HUES64 (cell line): ENCODE data around the gene SPNS1.
"Not testable (repeated sequence)": the region's sequence is repeated elsewhere in the genome, so short reads cannot be mapped to it uniquely, and the experiment has no call there.

Experiments used
- H3K27ac ChIP-seq: 2 replicates; pipeline ENCODE4 v1.7.0; 2013; ENCODE audit warnings: low read depth, low read length, inconsistent platforms
- H3K27me3 ChIP-seq: 2 replicates; pipeline ENCODE4 v1.6.1; 2013; ENCODE audit warnings: mild to moderate bottlenecking, low read length; ENCODE audit not compliant: insufficient read depth
- H3K36me3 ChIP-seq: 2 replicates; pipeline ENCODE4 v1.6.1; 2013; ENCODE audit warnings: mild to moderate bottlenecking, low read length; ENCODE audit not compliant: insufficient read depth
- H3K4me1 ChIP-seq: 2 replicates; pipeline ENCODE4 v1.6.1; 2013; ENCODE audit warnings: mild to moderate bottlenecking, low read length, moderate library complexity; ENCODE audit not compliant: insufficient read depth
- H3K4me3 ChIP-seq: 2 replicates; pipeline ENCODE4 v1.5.1; 2013; ENCODE audit warnings: mild to moderate bottlenecking, low read length, moderate library complexity
- H3K9ac ChIP-seq: 2 replicates; pipeline ENCODE4 v1.6.1; 2013; ENCODE audit warnings: mild to moderate bottlenecking, low read depth, low read length
- H3K9me3 ChIP-seq: 2 replicates; pipeline ENCODE4 v1.6.1; 2013; ENCODE audit warnings: low read depth, low read length; ENCODE audit not compliant: insufficient read depth
- WGBS: fragments of 150-250, 120-280 bp; methylation state at CpG from one replicate; pipeline ENCODE4 v1.1.7; 2013; ENCODE audit warnings: missing lambda C conversion rate; 5-methylcytosine and 5-hydroxymethylcytosine counted together

Gene SPNS1

GRCh38 chr16:28992496-28992895 is 17.9 kb downstream of the SPNS1 start:
- Histone ChIP-seq H3K4me3 (no peak overlapping the region), H3K36me3 (0 out of 2 replicates have a peak, but pooled peaks cover under 1% of the 10 kb centered on the region), H3K4me1 (no peaks in the 10 kb centered on the region), H3K9ac (no peak overlapping the region), H3K27me3 (no peaks in the 10 kb centered on the region), H3K9me3 (no peaks in the 10 kb centered on the region), H3K27ac (no peak overlapping the region)
- WGBS: 95% methylated on average over 10 of the region's 10 CpGs

DNA sequence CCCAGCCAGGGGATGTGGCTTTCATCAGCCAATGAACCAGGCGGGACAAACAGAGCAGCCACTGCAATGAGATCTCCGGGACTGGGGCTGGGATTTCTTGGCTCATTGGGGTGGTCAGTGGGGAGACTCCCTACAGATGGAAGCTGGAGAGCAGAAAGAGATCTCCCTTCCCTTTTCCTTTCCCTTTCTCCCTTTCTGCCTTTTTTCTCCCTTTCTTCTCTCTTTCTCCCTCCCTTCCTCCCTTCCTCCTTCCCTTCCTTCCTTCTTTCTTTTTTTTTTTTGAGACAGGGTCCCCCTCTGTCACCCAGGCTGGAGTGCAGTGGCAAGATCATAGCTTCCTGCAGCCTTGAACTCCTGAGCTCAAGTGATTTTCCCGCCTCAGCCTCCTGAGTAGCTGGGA is 24.3 kb downstream of the SPNS1 start:
- 85% methylated on average over 3 of the region's 3 CpGs for WGBS
- H3K27ac ChIP-seq: no peak overlapping the region
- no peaks in the 10 kb centered on the region for H3K36me3 ChIP-seq
- H3K4me3 ChIP-seq: no peak overlapping the region
- no peaks in the 10 kb centered on the region for H3K27me3 ChIP-seq
- no peak overlapping the region for H3K9ac ChIP-seq
- H3K4me1 ChIP-seq: no peaks in the 10 kb centered on the region
- no peaks in the 10 kb centered on the region for H3K9me3 ChIP-seq

- Histone ChIP-seq H3K36me3 (no peaks in the 10 kb centered on the region), H3K9me3 (no peaks in the 10 kb centered on the region), H3K4me3 (no peak overlapping the region), H3K4me1 (no peaks in the 10 kb centered on the region), H3K9ac (no peak overlapping the region), H3K27ac (no peak overlapping the region), H3K27me3 (no peaks in the 10 kb centered on the region)
- WGBS: 73% methylated on average over 4 of the region's 4 CpGs
Measured at GRCh38 chr16:28999577-28999976, 25.0 kb downstream of the SPNS1 start.

GRCh38 chr16:29000019-29000418 is 25.4 kb downstream of the SPNS1 start:
- 83% methylated on average over 2 of the region's 2 CpGs for WGBS
- no peak overlapping the region for H3K9ac ChIP-seq
- no peak overlapping the region for H3K4me3 ChIP-seq
- no peaks in the 10 kb centered on the region for H3K4me1 ChIP-seq
- no peaks in the 10 kb centered on the region for H3K9me3 ChIP-seq
- no peaks in the 10 kb centered on the region for H3K27me3 ChIP-seq
- H3K27ac ChIP-seq: no peak overlapping the region
- no peaks in the 10 kb centered on the region for H3K36me3 ChIP-seq

- H3K27me3 ChIP-seq, H3K27ac ChIP-seq, H3K9me3 ChIP-seq, H3K4me3 ChIP-seq, H3K9ac ChIP-seq, H3K36me3 ChIP-seq, H3K4me1 ChIP-seq: not testable (repeated sequence)
- WGBS: 81% methylated on average over 9 of the region's 9 CpGs
Measured at GRCh38 chr16:29004496-29005139, 30.0 kb downstream of the SPNS1 start.

DNA sequence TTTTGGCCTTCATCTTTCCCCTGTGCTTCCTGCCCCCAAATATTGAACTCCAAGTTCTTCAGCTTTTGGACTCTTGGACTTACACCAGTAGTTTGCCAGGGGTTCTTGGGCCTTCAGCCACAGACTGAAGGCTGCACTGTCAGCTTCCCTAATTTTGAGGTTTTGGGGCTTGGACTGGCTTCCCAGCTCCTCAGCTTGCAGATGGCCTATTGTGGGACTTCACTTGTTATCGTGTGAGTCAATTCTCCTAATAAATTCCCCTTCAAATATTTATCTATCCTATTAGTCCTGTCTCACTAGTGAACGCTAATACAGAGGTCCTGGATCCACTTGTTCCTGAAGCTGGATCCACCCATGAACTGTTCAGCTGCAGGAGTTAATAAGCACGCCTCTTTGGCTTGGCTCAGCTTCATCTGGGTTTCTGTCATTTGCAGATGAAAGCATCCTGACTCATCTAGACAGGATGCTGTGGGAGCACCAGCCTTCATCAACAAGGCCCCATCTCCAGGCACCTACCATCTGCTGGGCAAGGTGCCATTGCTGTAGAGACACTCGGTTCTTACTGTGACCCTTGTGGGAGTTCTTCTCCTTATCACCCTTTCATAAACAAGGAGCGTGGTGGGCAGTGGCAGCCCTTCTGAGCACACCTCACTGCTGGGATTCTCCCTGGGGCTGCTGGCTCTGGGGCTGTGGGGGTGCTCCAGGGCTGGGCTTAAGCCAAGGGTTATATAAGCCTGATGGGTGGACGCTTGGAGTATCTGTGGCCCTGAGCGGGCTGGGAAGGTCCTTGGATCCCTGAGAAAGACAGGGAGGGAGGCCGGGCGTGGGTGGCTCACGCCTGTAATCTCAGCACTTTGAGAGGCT is 33.4 kb downstream of the SPNS1 start:
- H3K9ac ChIP-seq: no peak overlapping the region
- no peaks in the 10 kb centered on the region for H3K9me3 ChIP-seq
- H3K4me1 ChIP-seq: no peaks in the 10 kb centered on the region
- WGBS: 90% methylated on average over 10 of the region's 10 CpGs
- H3K4me3 ChIP-seq: no peak overlapping the region
- H3K27ac ChIP-seq: no peak overlapping the region
- H3K27me3 ChIP-seq: no peaks in the 10 kb centered on the region
- no peaks in the 10 kb centered on the region for H3K36me3 ChIP-seq

- no peaks in the 10 kb centered on the region for H3K4me1 ChIP-seq
- 92% methylated on average over 14 of the region's 14 CpGs for WGBS
- H3K27ac ChIP-seq: no peak overlapping the region
- H3K27me3 ChIP-seq: no peaks in the 10 kb centered on the region
- H3K9me3 ChIP-seq: no peaks in the 10 kb centered on the region
- no peak overlapping the region for H3K4me3 ChIP-seq
- H3K9ac ChIP-seq: no peak overlapping the region
- no peaks in the 10 kb centered on the region for H3K36me3 ChIP-seq
Measured at GRCh38 chr16:29009050-29009837, 34.7 kb downstream of the SPNS1 start.

DNA sequence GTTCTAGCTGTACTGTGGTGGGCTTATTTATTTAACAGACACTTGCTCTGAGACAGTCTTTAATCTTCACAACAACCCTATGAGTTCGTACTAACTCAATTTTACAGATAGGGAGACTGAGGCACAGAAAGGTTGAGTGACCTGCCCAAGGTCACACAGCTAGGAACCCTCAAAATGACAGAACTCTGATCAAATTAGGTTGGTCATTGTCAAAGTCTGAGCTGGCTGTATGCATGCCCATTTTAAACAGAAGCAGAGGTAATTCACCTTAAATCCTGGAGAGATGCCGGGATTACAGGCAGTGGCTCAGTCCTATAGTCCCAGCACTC is 35.2 kb downstream of the SPNS1 start:
- H3K27ac ChIP-seq: no peak overlapping the region
- no peaks in the 10 kb centered on the region for H3K36me3 ChIP-seq
- 92% methylated on average over 2 of the region's 2 CpGs for WGBS
- H3K4me3 ChIP-seq: no peak overlapping the region
- H3K9ac ChIP-seq: no peak overlapping the region
- H3K4me1 ChIP-seq: no peaks in the 10 kb centered on the region
- H3K9me3 ChIP-seq: no peaks in the 10 kb centered on the region
- no peaks in the 10 kb centered on the region for H3K27me3 ChIP-seq

DNA sequence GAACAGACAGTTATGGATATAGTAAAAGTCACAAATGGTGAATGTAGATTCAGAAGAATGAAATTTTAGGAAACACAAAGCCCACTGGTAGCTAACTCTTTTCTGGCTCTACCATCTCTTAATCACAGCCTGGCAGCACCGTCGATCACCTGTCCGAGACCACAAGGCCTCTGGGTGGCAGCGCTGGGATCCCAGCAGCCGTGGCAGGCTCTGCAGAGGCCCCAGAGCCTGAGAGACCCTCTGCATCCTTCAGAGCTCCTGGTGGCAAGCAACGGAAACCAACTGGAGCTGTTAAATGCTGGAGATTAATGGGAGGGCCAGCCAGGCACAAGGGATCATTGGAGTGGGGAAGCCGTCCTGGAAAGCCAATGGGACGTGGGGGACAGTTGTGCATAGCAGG is 36.5 kb downstream of the SPNS1 start:
- Histone ChIP-seq H3K9me3 (no peaks in the 10 kb centered on the region), H3K4me3 (no peak overlapping the region), H3K4me1 (no peaks in the 10 kb centered on the region), H3K36me3 (no peaks in the 10 kb centered on the region), H3K27ac (no peak overlapping the region), H3K27me3 (no peaks in the 10 kb centered on the region), H3K9ac (no peak overlapping the region)
- 69% methylated on average over 8 of the region's 8 CpGs for WGBS

- H3K27me3 ChIP-seq: no peaks in the 10 kb centered on the region
Measured at GRCh38 chr16:29011851-29012250, 37.3 kb downstream of the SPNS1 start.

DNA sequence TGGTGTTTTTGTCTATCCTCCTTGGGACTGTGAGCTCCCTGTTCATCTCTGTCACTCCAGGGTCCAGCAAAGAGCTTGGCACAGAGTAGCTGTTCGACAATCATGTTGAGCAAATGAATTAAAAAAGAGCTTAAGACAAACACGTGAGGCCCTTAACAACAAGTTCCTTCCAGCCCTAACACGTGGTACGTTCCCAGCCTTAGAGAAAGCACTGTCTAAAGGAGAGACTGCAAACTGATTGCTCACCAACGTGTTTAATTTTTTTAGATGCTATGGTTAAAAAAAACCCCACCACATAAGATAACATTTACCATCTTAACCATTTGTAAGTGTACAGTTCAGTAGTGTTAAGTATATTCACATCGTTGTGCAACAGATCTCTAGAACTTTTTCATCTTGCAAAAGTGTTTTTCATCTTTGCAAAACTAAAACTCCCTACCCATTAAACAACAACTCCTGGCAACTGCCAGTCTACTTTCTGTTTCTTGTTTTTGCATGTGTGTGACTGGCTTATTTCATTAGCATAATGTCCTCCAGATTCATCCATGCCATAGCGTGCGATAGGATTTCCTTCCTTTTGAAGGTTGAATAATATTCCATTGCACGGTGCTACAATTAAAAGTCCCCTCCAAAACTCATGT is 38.5 kb downstream of the SPNS1 start:
- Histone ChIP-seq H3K9ac (no peak overlapping the region), H3K27ac (no peak overlapping the region), H3K27me3 (no peaks in the 10 kb centered on the region), H3K36me3 (no peaks in the 10 kb centered on the region), H3K4me1 (no peaks in the 10 kb centered on the region), H3K4me3 (no peak overlapping the region), H3K9me3 (no peaks in the 10 kb centered on the region)
- 87% methylated on average over 6 of the region's 9 CpGs for WGBS

More at GRCh38 chr16:29011851-29012250, 37.3 kb downstream of the SPNS1 start:
- Histone ChIP-seq H3K4me1 (no peaks in the 10 kb centered on the region), H3K9me3 (no peaks in the 10 kb centered on the region), H3K27ac (no peak overlapping the region), H3K36me3 (no peaks in the 10 kb centered on the region), H3K4me3 (no peak overlapping the region), H3K9ac (no peak overlapping the region)
- WGBS: over 99% methylated on average over 4 of the region's 4 CpGs
